CMK (cell line): ENCODE results near the gene ZNF580.
A peak's percentile ranks its signal among the peaks of the same experiment; 100 is the strongest.

ENCODE experiments used
- DNase-seq: peaks from one replicate; pipeline ENCODE4 v3.0.0-alpha.2; 2010; ENCODE audit warnings: low read depth

Gene ZNF580

DNA sequence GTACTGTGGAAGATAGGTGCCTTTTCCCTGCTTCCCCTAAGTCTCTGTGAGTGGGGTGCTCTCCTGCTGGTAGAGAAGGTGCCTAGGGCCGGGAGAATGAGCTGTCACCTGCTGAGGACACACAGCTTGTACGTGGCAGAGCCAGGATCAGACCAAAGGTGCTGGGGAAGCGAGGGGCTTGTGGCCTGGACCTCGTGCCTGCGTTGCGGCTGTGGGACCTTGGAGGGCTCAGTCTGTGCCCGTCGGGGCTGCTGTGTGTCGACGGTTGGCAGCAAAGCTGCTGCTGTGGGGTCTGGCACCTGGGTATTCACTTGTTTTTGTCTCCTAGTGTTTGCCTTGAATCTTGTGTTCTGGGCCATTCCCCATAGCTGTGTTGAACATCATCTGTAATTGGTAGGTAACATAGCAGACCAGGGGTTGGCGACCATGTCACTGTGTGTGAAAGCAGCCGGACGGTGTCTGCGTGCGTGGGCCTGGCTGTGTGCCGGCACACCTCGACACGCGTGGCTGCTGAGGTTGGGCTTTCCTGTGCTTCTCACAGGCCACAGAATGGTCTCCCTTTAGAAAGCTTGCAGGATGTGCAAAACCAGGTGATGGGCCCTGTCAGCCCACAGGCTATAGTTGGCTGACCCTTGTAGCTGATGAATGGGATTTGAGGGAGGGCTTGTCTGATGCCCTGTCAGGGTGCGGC lies 23.2 kb downstream of the ZNF580 start:
- no peak for DNase-seq

DNA sequence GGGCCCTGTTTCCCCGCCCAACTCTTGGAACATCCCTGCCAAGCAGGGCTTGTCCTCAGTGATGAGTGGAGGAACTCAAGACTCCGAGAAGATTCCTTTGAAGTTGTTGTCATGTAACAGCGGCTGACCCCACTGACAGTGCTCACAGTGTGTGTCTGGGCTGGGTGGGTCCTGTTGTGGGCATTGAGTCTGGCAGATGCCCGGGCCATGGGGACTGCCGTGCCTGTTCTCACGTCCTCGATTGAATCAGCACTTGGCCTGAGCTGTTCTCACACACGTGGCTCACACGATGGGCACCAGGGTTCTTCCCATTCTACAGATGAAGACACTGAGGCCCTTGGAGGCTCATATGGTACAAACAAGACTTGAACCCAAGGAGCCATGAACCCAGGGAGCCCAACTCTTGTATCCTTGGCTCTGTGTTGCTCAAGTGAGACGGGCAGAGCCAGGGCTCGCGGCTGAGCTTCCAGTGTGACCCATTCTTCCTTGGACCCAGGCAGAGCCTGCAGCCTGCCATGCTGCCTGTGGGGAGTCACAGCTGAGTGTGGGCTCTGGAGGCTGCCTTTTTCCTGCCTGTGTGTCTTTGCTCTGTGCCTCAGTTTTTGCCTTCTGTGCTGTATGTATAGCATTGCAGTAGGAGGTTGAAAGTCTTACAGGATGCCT lies 25.7 kb downstream of the ZNF580 start:
- DNase-seq: no peak

DNA sequence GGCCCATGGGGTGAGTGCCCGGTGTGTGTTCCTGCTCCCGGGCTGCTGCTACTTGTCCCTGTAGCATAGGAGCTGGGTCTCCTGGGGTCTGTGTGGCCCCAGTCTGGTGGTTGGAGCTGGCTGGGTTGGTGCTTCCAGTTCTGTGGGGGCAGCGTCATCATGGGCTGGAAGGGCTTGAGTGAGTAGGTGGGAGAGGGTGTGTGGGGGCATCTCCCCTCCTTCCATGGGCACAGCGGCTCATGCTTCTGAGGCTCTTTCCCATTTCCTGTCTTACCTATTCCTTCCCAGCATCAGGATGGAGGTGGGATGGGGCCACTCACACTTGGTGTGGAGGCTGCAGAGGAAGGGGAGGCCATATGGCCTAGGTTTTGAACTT lies 26.2 kb downstream of the ZNF580 start:
- no peak for DNase-seq

DNA sequence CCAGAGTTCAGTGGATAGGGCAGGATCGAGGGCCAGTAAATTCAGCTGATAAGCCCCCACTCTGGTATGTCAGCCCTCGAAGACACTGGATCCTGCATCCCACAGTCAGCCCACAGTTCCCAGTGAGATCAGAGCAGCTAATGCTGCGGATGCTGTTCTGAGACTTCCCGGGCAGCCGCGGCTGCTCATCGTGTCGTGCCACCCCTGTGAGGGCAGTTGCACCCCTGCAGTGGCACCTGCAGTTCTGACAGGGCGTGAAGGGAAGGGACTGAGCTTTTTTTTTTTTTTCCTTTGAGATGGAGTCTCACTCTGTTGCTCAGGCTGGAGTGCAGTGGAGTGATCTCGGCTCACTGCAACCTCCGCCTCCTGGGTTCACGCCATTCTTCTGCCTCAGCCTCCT lies 26.7 kb downstream of the ZNF580 start:
- no peak for DNase-seq

DNA sequence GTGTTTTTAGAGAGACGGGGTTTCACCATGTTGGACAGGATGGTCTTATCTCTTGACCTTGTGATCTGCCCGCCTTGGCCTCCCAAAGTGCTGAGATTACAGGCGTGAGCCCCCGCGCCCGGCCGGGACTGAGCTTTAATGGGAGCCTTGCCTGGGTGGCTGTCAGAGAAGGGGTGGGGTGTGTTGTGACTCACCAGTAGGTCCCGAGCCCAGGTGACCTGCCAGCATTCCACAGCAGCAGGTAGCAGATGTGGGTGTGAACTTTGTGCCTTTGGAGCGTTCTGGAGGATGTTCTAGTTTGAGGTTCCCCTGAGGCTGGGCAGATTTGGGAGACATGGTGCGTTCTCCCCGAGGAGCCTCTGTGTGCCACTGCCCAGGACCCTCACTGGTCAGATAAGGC lies 27.2 kb downstream of the ZNF580 start:
- no peak for DNase-seq

DNA sequence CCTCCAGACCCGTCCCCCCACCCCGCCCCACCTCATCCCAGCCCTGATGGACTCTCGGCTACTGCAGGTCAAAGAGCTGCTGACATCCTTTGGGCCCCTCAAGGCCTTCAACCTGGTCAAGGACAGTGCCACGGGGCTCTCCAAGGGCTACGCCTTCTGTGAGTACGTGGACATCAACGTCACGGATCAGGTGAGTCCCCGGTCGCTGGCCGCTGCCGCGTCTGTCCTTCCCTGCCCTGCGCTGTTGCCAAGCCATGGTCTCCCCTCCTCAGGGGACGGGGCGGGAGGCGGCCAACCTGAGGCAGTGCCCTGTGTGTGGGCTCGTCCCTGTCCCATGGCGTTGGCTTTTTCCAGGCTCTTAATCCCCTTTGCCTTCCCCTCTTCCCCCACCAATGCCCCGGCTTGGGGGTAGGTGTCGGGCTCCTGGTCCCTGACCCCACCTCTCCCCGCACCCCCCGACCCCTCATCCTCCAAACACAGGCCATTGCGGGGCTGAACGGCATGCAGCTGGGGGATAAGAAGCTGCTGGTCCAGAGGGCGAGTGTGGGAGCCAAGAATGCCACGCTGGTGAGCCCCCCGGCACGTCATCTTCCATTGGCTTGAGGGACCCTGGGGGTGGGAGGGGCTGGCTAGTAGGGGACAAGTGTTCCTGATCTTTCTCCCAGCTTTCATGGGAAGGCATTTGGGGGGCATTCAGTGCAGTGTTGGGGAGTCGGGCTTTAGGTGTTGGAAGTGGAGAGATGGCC lies 28.0 kb downstream of the ZNF580 start:
- DNase-seq: no peak

DNA sequence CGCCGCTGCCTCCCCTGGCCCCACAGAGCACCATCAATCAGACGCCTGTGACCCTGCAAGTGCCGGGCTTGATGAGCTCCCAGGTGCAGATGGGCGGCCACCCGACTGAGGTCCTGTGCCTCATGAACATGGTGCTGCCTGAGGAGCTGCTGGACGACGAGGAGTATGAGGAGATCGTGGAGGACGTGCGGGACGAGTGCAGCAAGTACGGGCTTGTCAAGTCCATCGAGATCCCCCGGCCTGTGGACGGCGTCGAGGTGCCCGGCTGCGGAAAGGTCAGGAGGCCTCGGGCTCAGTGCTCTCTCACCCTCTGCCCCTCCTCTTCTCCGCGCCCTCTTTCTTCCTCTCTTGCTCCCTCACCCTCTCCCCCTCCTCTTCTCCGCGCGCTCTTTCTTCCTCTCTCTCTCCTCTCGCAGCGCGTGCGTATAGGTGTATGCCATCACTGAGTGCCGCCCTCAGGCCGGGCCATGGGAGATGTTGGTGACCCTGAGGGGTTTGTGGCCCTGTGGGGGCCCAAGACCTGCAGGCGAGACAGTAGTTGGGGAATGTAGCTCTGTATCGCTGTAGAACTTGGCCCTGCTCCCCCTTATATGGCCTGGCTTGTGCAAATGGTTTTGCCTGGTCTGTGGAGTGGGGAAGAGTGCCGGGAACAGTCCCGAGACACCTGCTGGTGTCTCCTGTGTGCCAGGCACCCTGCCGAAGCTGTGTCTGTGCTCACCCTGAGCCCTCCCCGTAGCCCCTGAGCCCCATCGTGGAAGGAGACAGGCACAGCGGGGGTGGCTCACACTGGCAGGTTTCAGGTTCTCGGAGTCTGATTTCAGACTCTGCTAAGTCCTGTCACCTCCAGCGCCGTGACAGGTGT lies 28.8 kb downstream of the ZNF580 start:
- DNase-seq: no peak

DNA sequence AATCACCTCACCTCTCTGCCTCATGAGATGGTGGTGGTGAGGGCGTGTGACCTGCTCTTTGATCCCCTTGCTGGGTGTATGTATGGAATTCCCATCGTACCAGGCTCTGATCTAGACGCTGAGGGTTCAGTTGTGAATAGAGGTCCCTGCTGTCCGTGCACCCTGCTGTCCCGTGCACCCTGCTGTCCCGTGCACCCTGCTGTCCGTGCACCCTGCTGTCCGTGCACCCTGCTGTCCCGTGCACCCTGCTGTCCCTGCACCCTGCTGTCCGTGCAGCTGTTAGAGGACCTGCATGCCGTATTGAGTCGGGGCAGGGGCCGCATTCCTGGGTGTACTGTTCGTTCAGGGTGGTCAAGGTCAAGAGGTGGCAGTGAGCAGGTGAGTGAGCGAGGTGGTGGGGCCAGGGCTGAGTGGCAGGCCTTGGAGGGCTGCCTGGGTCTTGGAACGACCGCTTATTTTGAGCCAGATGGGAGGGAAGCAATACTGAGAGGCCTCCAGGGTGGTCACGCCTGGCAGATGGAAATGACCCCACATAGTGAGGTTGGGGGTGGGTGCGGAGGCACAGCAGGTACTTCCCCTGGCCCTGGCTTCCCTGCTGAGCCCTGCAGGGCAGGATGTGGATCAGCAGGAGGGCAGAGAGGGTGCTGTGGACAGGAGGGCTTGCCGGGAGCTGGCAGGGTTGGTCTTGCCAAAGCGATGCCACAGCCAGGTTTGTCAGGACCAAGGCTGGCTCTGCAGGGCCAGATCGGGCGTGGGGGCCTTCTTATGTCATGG lies 29.7 kb downstream of the ZNF580 start:
- no peak for DNase-seq

DNA sequence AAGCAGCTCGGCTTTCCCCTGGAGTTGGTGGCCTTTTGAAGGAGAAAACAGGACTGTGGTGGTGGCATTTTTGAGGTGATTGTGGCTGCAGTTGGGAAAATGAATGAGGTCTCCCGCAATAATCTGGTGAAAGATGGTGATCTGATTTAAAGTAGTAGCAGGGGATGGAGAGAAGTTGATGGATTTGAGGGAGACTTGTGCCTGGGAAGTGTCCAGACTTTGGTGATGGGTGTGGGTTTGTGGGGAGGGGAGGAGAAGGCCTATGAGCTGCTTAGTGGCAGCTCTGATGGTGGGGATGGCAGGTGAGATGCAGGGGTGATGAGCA lies 30.2 kb downstream of the ZNF580 start:
- DNase-seq: no peak

DNA sequence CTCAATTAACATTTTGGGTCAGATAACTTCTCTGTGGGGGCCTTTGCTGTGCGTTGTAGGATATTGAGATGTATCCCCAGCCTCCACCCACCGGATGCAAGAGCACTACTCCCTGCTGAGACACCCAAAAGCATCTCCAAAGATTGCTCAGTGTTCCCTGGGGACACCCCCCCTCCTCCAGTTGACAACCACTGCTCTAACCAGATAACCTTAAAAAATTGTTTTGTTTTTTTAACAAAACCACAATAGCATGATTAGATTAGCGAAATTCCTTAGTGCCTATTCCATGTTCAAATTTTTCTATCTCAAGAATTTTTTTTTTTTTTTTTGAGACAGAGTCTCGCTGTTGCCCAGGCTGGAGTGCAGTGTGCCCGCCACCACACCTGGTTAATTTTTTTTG lies 31.6 kb downstream of the ZNF580 start:
- no peak for DNase-seq

DNA sequence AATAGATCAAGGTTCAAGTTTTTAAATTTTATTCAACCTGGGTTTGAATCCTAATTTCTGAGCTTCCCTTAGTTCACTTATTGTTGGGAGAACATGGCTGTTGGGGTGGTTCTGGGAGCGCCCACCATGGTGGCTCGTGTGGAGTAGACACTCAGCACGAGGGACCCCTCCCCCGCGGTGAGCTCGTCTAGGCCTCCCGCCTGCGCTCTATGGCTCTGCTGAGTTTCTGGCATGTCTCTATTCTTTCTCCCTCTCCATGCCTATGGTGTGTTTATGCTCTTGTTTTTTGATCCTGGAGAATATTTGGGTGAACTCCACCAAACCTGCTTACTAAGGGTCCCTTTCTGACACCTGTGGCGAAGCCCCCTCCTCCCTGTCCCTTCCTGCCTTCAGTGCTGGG lies 32.7 kb downstream of the ZNF580 start:
- no peak for DNase-seq

DNA sequence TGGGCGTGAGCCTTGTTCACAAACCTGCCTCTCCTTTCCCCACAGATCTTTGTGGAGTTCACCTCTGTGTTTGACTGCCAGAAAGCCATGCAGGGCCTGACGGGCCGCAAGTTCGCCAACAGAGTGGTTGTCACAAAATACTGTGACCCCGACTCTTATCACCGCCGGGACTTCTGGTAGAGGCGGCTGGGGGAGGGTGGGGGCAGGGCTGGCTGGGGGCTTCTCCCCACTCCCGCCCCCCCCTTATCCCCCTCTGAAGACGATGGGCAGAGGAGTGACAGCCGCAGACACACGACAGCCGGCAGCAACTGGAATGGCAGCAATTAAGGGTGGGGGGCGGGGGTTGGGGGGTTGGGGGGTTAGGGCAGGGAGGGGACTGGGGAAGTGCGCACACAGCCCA lies 33.1 kb downstream of the ZNF580 start:
- DNase-seq: no peak

DNA sequence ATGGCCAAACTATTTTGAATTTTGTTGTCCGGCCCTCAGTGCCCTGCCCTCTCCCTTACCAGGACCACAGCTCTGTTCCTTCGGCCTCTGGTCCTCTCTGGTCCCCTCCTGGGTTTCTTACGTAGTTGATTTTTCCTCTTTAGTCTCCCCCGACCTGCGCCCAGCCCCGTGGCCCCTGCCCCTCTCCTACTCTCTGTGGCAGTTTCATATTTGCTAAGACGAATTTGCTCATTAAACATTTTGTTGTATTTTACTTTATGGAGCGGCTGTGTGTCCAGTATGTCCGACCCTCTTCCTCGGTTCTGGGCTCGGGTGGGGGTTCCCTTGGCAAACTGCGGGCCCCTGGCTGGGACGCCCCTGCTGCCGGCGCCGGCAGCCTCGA lies 33.6 kb downstream of the ZNF580 start:
- no peak for DNase-seq

DNA sequence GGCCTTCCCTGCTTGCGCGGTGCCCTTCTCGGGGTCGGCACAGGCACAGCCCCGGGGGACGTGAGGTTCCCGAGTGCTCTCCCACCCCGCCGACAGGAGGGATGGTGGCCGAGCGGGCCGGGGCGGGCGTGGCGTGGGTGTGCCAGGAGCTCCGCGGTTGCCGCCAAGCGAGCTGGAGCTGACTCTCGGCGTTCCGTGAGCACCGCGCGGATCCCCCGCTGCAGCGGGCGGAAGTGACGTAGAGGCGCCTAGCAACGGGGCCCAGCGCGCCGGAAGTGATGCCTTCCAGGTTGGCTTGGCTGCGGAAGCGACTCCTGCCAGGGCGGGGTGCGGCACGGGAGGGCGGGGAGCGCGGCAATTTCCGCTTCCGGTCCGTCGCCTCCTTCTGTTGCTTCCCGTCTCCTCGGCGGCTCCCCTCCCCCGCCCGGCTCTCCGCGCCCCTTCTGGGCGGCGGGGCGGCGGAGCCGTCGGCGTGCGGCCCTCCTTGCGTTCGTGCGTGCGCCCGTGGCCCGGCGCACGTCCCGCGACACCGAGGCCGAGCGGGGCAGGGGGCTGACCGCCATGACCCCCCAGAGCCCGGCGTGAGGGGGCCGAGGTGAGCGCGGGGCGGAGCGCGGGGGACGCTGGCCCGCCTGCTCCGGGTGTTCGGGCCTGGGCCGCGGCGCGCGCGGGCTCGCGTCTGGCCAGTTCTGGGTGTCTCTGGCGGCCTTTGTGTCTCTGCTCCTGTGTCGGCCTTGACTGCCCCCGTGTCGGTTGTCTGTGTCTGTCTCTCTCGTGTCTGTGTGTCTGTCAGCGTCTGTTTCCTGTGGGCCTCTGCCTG lies 34.2 kb downstream of the ZNF580 start, which contains the start of gene EPN1:
TSS of gene EPN1 (plus strand) at position 386 of the 820 bp plus-strand sequence. CDS start 3,402 bp downstream, outside the sequence.
- DNase-seq: peak; percentile 94

DNA sequence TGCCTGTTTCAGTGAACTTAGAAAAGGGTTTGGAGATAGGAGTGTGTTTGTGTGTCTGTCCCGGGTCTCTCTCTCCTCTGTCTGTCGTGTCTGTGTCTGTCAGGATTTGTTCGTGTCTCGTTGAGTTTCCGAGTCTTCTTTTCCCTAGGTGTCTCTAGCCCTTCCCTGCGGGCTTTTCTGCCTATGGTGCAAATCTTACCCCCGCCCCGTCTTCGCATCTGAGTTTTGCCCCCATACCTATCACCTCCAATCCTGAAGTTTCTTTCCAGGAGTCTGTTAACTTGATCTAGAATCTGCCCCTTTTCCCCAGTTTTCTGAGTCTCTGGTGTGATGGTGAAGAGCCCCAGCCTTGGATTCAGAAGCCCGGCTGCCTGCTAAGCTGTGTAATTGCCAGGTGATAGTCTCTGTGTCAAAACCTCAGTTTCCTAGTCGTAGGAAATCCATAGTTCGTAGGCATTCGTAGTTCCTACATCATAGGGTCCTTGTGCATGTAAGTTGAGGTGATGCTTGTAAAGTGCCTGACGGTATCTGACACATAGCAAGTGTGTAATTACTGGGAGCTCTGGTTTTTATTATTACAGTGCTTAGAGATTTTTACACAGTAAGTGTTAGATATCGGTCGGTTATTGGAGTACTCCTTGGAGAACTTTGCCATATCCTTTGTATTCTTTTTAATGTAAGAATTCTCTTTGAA lies 35.0 kb downstream of the ZNF580 start:
- DNase-seq: no peak

DNA sequence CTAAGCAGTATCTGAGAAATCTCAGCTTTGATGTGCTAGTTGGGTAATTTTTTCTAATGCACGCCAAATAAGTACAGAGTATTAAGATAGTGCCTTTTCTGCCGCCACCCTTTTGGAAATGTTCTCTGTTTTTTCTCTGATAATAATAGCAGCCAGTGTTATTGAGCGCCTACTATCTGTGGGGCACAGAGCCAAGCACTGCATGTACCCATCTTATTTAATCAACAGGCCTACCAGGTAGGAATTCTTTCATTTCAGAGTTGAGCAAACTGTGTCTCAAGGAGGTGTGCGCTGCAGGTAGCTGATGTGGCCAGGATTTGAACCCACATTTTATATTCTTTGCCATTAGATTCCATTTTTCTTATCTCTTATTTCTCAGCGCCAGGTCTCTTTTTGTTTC lies 35.6 kb downstream of the ZNF580 start:
- no peak for DNase-seq

DNA sequence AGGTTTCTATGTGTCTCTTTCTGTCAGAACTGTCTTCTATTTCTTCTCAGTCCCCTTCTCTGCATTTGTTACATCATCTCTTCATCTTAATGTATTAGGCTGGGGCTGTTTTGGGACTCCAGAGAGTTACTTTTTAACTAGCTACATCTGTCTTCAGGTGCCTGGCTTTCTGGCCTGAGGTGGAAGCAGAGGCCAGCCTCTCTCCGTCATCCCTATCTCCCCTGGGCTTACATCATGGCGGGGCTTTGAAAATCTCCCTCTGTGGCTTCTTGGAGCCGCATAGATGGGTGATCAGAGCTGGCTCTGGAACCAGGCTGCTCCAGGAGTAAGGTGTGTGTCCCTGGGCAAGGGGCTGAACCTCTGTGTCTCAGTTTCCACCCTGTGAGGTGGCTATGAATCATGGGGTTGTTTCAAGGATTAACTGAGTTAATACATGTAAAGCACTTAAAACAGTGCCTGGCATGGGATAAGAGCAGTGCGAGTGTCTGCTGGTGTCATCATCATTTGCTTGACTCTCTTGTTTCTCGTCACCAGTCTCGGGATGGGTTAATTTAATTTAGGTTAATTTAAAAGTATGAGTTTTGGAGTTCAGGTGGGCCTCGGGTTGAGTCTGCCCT lies 36.2 kb downstream of the ZNF580 start:
- DNase-seq: no peak

DNA sequence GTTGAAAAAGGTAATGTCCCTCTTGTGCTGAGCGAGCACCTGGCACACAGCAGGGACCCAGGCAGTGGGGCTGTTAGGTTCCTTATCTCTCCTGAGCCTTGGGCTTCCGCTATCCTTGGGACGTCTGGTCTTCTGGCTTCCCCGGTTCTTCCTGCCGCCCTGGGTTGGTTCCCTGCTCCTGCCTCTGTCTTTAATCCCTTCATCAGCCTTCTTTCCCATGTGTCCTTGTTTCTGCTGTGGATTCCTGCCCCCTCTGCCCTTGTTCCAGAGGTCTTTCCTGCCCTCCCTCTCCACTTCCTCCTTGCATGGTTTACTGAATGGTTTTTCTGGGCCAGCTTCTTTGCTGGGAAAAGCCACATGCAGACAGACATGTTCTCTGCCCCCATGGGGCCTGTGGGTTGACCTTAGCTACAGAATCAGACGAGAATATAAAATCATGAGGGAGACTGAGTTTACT lies 36.8 kb downstream of the ZNF580 start:
- DNase-seq: no peak

DNA sequence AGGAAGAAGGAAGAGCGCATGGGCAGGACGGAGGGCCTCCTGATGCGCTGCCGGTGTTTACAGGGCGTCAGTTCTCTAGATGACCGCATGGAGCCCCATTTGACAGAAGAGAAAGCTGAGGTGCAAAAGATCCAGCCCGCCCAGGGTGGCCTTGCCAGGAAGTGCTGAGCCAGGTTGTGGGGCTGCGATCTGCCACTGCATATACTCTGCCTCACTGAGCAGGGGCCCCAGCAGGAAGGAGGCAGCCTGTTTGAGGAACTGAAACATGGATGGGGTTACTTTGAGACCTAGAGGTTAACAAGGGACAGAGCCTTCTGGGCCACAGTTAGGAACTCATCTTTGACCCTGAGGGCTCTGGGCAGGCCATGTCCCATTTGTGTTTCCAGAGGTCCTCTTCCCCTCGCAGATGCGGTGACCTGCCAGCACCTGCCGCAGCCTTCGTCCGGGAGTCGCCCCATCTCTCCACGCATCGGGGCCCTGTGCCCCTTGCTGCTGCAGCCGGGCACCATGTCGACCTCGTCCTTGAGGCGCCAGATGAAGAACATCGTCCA lies 37.4 kb downstream of the ZNF580 start:
- DNase-seq: no peak
